Keratinocyte (primary cell): ENCODE measurements around the gene ARHGDIA. TPM values are rescaled to one million over a fixed set of nuclear protein-coding genes. Genes with fewer than 3 reads are reported as not detected.

ENCODE experiments used
- DNase-seq: peaks from one replicate; pipeline ENCODE4 v3.0.0-alpha.2; 2011; ENCODE audit warnings: low read depth, missing footprints, low spot score
- FAIRE-seq: peaks from 2 replicates; lab custom pipeline; 2011; peaks lifted over from hg19 to GRCh38; lab: Jason Lieb, UNC
- H2AFZ ChIP-seq: 2 replicates; pipeline ENCODE4 v1.6.0; 2012; ENCODE audit warnings: low read length, control low read depth, inconsistent platforms; ENCODE audit not compliant: control insufficient read depth
- H3K27ac ChIP-seq: 2 replicates; pipeline ENCODE4 v1.5.1; 2011; ENCODE audit warnings: low read length; ENCODE audit not compliant: control insufficient read depth, insufficient read depth
- H3K27me3 ChIP-seq: 3 replicates; pipeline ENCODE4 v1.6.0; 2011; ENCODE audit warnings: low read length; ENCODE audit not compliant: control insufficient read depth, insufficient read depth; ENCODE audit errors: extremely low read depth
- H3K36me3 ChIP-seq, 2 experiments: 2 replicates in 1 of 2; 3 replicates in 1 of 2; pipeline ENCODE4 v1.5.1; 2011; ENCODE audit warnings: low read length in 2 of 2, mild to moderate bottlenecking in 1 of 2; ENCODE audit not compliant: control insufficient read depth in 2 of 2, insufficient read depth in 2 of 2; ENCODE audit errors: extremely low read depth in 1 of 2
- H3K4me1 ChIP-seq: 3 replicates; pipeline ENCODE4 v1.5.1; 2011; ENCODE audit warnings: low read length; ENCODE audit not compliant: control insufficient read depth, insufficient read depth; ENCODE audit errors: extremely low read depth
- H3K4me2 ChIP-seq: 3 replicates; pipeline ENCODE4 v1.6.0; 2011; ENCODE audit warnings: low read depth, low read length; ENCODE audit not compliant: control insufficient read depth, insufficient read depth; ENCODE audit errors: extremely low read depth
- H3K4me3 ChIP-seq, 3 experiments: fragments of 200-600 bp in 1 of 3; sonication (generic) in 1 of 3; 2 replicates in 2 of 3; 3 replicates in 1 of 3; pipeline ENCODE4 v1.5.1; 2011 to 2016; ENCODE audit warnings: low read length in 3 of 3, mild to moderate bottlenecking in 3 of 3, control low read depth in 2 of 3, inconsistent platforms in 1 of 3, low read depth in 1 of 3, mixed read lengths in 1 of 3, mixed run types in 1 of 3, moderate library complexity in 1 of 3; ENCODE audit not compliant: control insufficient read depth in 2 of 3, insufficient read depth in 2 of 3; ENCODE audit errors: extremely low read depth in 1 of 3
- H3K79me2 ChIP-seq: 2 replicates; pipeline ENCODE4 v1.6.0; 2012; ENCODE audit warnings: low read length; ENCODE audit not compliant: control insufficient read depth, insufficient read depth
- H3K9ac ChIP-seq: 3 replicates; pipeline ENCODE4 v1.6.0; 2011; ENCODE audit warnings: low read length; ENCODE audit not compliant: control insufficient read depth, insufficient read depth; ENCODE audit errors: extremely low read depth
- H3K9me1 ChIP-seq: 3 replicates; pipeline ENCODE4 v1.6.0; 2011; ENCODE audit warnings: low read length; ENCODE audit not compliant: control insufficient read depth, insufficient read depth; ENCODE audit errors: extremely low read depth
- H3K9me3 ChIP-seq: 2 replicates; pipeline ENCODE4 v1.5.1; 2012; ENCODE audit warnings: low read depth, low read length; ENCODE audit not compliant: control insufficient read depth
- H4K20me1 ChIP-seq: 3 replicates; pipeline ENCODE4 v1.6.0; 2011; ENCODE audit warnings: low read length; ENCODE audit not compliant: control insufficient read depth, insufficient read depth; ENCODE audit errors: extremely low read depth
- EZH2 ChIP-seq: IDR thresholded peaks from one replicate; pipeline ENCODE4 v1.6.1; 2012; ENCODE audit warnings: inconsistent platforms, mild to moderate bottlenecking, low read length, moderate library complexity
- dilution Hi-C: fragments of 300-500 bp; cut with MboI; formaldehyde crosslinking; loops from one replicate; pipeline ENCODE4 v1.7.0; 2020; ENCODE audit warnings: low sequenced_read_pairs; ENCODE audit not compliant: extremely low pct_ligation_motif_present
- polyA plus RNA-seq, 5 experiments: library from polyadenylated mRNA; depleted of rRNA in 3 of 5; stranded (reverse) in 3 of 5; stranded (forward) in 1 of 5; unstranded in 1 of 5; fragments of >200 nt; gene quantifications; 1 replicate in 1 of 5; 2 replicates in 3 of 5; 3 replicates in 1 of 5; pipeline versions ENCODE4 v1.2.1 to v1.2.3, GENCODE V29; 2011 to 2012; ENCODE audit warnings: missing spikeins in 2 of 5, low read depth in 1 of 5, low replicate concordance in 1 of 5
- TF ChIP-seq, protein P1 (sequence below), 3 experiments: IDR thresholded peaks in 1 of 3; conservative IDR thresholded peaks in 1 of 3; optimal IDR thresholded peaks in 1 of 3; 2 replicates in 2 of 3; 3 replicates in 1 of 3; pipeline versions ENCODE3 to v1.5.1; 2011; ENCODE audit warnings: low read length in 3 of 3, mild to moderate bottlenecking in 3 of 3, moderate library complexity in 2 of 3, control low read depth in 1 of 3, inconsistent platforms in 1 of 3; ENCODE audit not compliant: insufficient read depth in 2 of 3; ENCODE audit errors: extremely low read depth in 1 of 3

Gene ARHGDIA
- polyA plus RNA-seq, 1 donor (not counting 4 experiments of a cell fraction or from before 2014, with no cell fraction given): 65.7 TPM

GRCh38 chr17:81819708-81820107, 51.4 kb downstream of the ARHGDIA start:
- Histone ChIP-seq H3K9me3 (no peaks in the 10 kb centered on the region), H3K79me2 (no peaks in the 10 kb centered on the region), H3K9ac (no peak overlapping the region), H3K36me3 (peaks cover 0 to 1% of the 10 kb centered on the region in 2 experiments), H3K27me3 (peaks cover 16% of the 10 kb centered on the region), H3K27ac (no peak overlapping the region), H2AFZ (no peak overlapping the region), H3K4me3 (no peak overlapping the region), H3K4me2 (no peak overlapping the region), H4K20me1 (no peaks in the 10 kb centered on the region), H3K4me1 (peaks cover 11% of the 10 kb centered on the region), H3K9me1 (no peaks in the 10 kb centered on the region)
- no peak for DNase-seq
- FAIRE-seq: no peak
- dilution Hi-C loops: no loop called here
- TF ChIP-seq EZH2: no peak
- TF ChIP-seq, protein P1, sequence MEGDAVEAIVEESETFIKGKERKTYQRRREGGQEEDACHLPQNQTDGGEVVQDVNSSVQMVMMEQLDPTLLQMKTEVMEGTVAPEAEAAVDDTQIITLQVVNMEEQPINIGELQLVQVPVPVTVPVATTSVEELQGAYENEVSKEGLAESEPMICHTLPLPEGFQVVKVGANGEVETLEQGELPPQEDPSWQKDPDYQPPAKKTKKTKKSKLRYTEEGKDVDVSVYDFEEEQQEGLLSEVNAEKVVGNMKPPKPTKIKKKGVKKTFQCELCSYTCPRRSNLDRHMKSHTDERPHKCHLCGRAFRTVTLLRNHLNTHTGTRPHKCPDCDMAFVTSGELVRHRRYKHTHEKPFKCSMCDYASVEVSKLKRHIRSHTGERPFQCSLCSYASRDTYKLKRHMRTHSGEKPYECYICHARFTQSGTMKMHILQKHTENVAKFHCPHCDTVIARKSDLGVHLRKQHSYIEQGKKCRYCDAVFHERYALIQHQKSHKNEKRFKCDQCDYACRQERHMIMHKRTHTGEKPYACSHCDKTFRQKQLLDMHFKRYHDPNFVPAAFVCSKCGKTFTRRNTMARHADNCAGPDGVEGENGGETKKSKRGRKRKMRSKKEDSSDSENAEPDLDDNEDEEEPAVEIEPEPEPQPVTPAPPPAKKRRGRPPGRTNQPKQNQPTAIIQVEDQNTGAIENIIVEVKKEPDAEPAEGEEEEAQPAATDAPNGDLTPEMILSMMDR (optimal IDR thresholded peaks at IDR 0.05 in 1 of 3, IDR thresholded peaks at IDR 0.05 in 1 of 3, conservative IDR thresholded peaks at IDR 0.05 in 1 of 3; ENCODE audit: extremely low read depth in 1 of 3, insufficient read depth in 2 of 3, low read length in 3 of 3): no peak

- FAIRE-seq: no peak
- Histone ChIP-seq H3K36me3 (no peaks in the 10 kb centered on the region), H3K9ac (no peak overlapping the region), H3K9me3 (no peaks in the 10 kb centered on the region), H3K4me1 (peaks cover 11% of the 10 kb centered on the region), H4K20me1 (no peaks in the 10 kb centered on the region), H3K79me2 (no peaks in the 10 kb centered on the region), H2AFZ (no peak overlapping the region), H3K27me3 (peaks cover 16% of the 10 kb centered on the region), H3K27ac (no peak overlapping the region), H3K4me3 (no peak overlapping the region), H3K4me2 (no peak overlapping the region), H3K9me1 (no peaks in the 10 kb centered on the region)
- dilution Hi-C loops: no loop called here
- TF ChIP-seq EZH2: no peak
- TF ChIP-seq, protein P1 (optimal IDR thresholded peaks at IDR 0.05 in 1 of 3, IDR thresholded peaks at IDR 0.05 in 1 of 3, conservative IDR thresholded peaks at IDR 0.05 in 1 of 3; ENCODE audit: extremely low read depth in 1 of 3, insufficient read depth in 2 of 3, low read length in 3 of 3): no peak
- DNase-seq: no peak
Measured at GRCh38 chr17:81817758-81818147, 53.4 kb downstream of the ARHGDIA start.

Other genes starting within 250 kb of the ARHGDIA start
- 64.0 to 76.2 TPM (median 71.7 TPM) in 3 replicates for gene NPLOC4, start 234.2 kb downstream of the ARHGDIA start, polyA plus RNA-seq
- gene TSPAN10, start 234.1 kb downstream of the ARHGDIA start, polyA plus RNA-seq: 0.89 to 2.9 TPM (median 1.3 TPM) in 3 replicates
- 0.24 TPM in 1 of 3 replicates, not detected in the others for gene PDE6G, start 214.8 kb downstream of the ARHGDIA start, polyA plus RNA-seq
- gene OXLD1, start 204.7 kb downstream of the ARHGDIA start, polyA plus RNA-seq: 14.7 to 37.4 TPM (median 16.3 TPM) in 3 replicates
- 15.4 to 22.3 TPM (median 17.2 TPM) in 3 replicates for gene CCDC137, start 204.6 kb downstream of the ARHGDIA start, polyA plus RNA-seq
- gene ARL16, start 187.5 kb downstream of the ARHGDIA start, polyA plus RNA-seq: 46.5 to 58.3 TPM (median 48.7 TPM) in 3 replicates
- 79.6 to 84.1 TPM (median 81.9 TPM) in 3 replicates for gene HGS, start 187.3 kb downstream of the ARHGDIA start, polyA plus RNA-seq
- 78.5 to 96.8 TPM (median 84.2 TPM) in 3 replicates for gene MRPL12, start 168.0 kb downstream of the ARHGDIA start, polyA plus RNA-seq
- gene SLC25A10, start 159.1 kb downstream of the ARHGDIA start, polyA plus RNA-seq: 12.7 to 18.0 TPM (median 15.9 TPM) in 3 replicates
- not detected in 3 replicates for gene GCGR, start 67.2 kb downstream of the ARHGDIA start, polyA plus RNA-seq
- 17.7 to 29.1 TPM (median 24.4 TPM) in 3 replicates for gene MCRIP1, start 38.0 kb downstream of the ARHGDIA start, polyA plus RNA-seq
- 0.12 to 0.99 TPM in 2 of 3 replicates, not detected in the other for gene PPP1R27, start 36.3 kb downstream of the ARHGDIA start, polyA plus RNA-seq
- 75.2 to 149 TPM (median 110 TPM) in 3 replicates for gene P4HB, start 10.8 kb downstream of the ARHGDIA start, polyA plus RNA-seq
- 49.6 to 84.5 TPM (median 68.3 TPM) in 3 replicates for gene ALYREF, start 20.2 kb upstream of the ARHGDIA start, polyA plus RNA-seq
- 195 to 269 TPM (median 230 TPM) in 3 replicates for gene ANAPC11, start 20.4 kb upstream of the ARHGDIA start, polyA plus RNA-seq
- 0.07 TPM in 1 of 3 replicates, not detected in the others for gene NPB, start 30.9 kb upstream of the ARHGDIA start, polyA plus RNA-seq
- 38.1 to 47.6 TPM (median 45.8 TPM) in 3 replicates for gene PCYT2, start 40.1 kb upstream of the ARHGDIA start, polyA plus RNA-seq
- 6.9 to 11.9 TPM (median 7.4 TPM) in 3 replicates for gene SIRT7, start 46.8 kb upstream of the ARHGDIA start, polyA plus RNA-seq
- gene MAFG, start 56.4 kb upstream of the ARHGDIA start, polyA plus RNA-seq: 8.3 to 12.1 TPM (median 9.4 TPM) in 3 replicates
- 22.2 to 27.9 TPM (median 27.9 TPM) in 3 replicates for gene PYCR1, start 66.0 kb upstream of the ARHGDIA start, polyA plus RNA-seq
- gene MYADML2, start 75.9 kb upstream of the ARHGDIA start, polyA plus RNA-seq: not detected in 3 replicates
- not detected in 3 replicates for gene NOTUM, start 89.8 kb upstream of the ARHGDIA start, polyA plus RNA-seq
- 5.2 to 8.3 TPM (median 6.7 TPM) in 3 replicates for gene ASPSCR1, start 106.3 kb upstream of the ARHGDIA start, polyA plus RNA-seq
- 38.3 to 52.0 TPM (median 48.2 TPM) in 3 replicates for gene CENPX, start 151.5 kb upstream of the ARHGDIA start, polyA plus RNA-seq
- gene LRRC45, start 152.0 kb upstream of the ARHGDIA start, polyA plus RNA-seq: 2.5 to 3.6 TPM (median 2.9 TPM) in 3 replicates
- 10.2 to 23.0 TPM (median 12.3 TPM) in 3 replicates for gene RAC3, start 160.3 kb upstream of the ARHGDIA start, polyA plus RNA-seq
- gene DCXR, start 166.4 kb upstream of the ARHGDIA start, polyA plus RNA-seq: 45.4 to 73.6 TPM (median 64.0 TPM) in 3 replicates
- 10.2 to 25.3 TPM (median 13.6 TPM) in 3 replicates for gene RFNG, start 180.5 kb upstream of the ARHGDIA start, polyA plus RNA-seq
- 60.4 to 99.3 TPM (median 81.7 TPM) in 3 replicates for gene GPS1, start 180.6 kb upstream of the ARHGDIA start, polyA plus RNA-seq
- 49.1 to 68.3 TPM (median 52.0 TPM) in 3 replicates for gene DUS1L, start 194.5 kb upstream of the ARHGDIA start, polyA plus RNA-seq
- 44.7 to 137 TPM (median 55.7 TPM) in 3 replicates for gene FASN, start 226.9 kb upstream of the ARHGDIA start, polyA plus RNA-seq